HepG2 (cell line): Measurements from ENCODE around the gene LPXN. TPM values are rescaled to one million over a fixed set of nuclear protein-coding genes. Genes with fewer than 3 reads are reported as not detected.

Source experiments
- ADNP ChIP-seq: sonication (generic); formaldehyde crosslinking; IDR thresholded peaks from 2 replicates; pipeline ENCODE4 v1.4.0; 2020; ENCODE audit warnings: missing genetic modification reagents
- CBX5 ChIP-seq: sonication (generic); formaldehyde crosslinking; IDR thresholded peaks from 2 replicates; pipeline ENCODE4 v1.4.0; 2020; ENCODE audit warnings: missing genetic modification reagents, borderline replicate concordance
- DNMT3B ChIP-seq: conservative IDR thresholded peaks from 2 replicates; pipeline ENCODE4 v1.6.1; 2016; ENCODE audit warnings: missing biosample characterization, control low read depth
- FUBP1 ChIP-seq: sonication (generic); formaldehyde crosslinking; IDR thresholded peaks from 2 replicates; pipeline ENCODE4 v1.5.1; 2020; ENCODE audit warnings: missing genetic modification reagents, mild to moderate bottlenecking, borderline replicate concordance
- HOXA3 ChIP-seq: sonication (generic); formaldehyde crosslinking; IDR thresholded peaks from 2 replicates; pipeline ENCODE4 v1.5.0; 2020; ENCODE audit warnings: missing genetic modification reagents
- IKZF5 ChIP-seq: IDR thresholded peaks from 2 replicates; pipeline ENCODE4 v1.6.1; 2018; ENCODE audit warnings: missing genetic modification reagents, mild to moderate bottlenecking, missing compliant biosample characterization
- ISX ChIP-seq: sonication (generic); formaldehyde crosslinking; conservative IDR thresholded peaks from 2 replicates; pipeline ENCODE4 v1.5.0; 2020; ENCODE audit warnings: missing genetic modification reagents
- KLF13 ChIP-seq: sonication (generic); formaldehyde crosslinking; IDR thresholded peaks from 2 replicates; pipeline ENCODE4 v1.4.0; 2020; ENCODE audit warnings: mild to moderate bottlenecking, missing genetic modification reagents
- PBX2 ChIP-seq: IDR thresholded peaks from 2 replicates; pipeline ENCODE4 v1.6.1; 2016; ENCODE audit warnings: control low read depth
- RORA ChIP-seq: sonication (generic); formaldehyde crosslinking; IDR thresholded peaks from 2 replicates; pipeline ENCODE4 v1.5.0; 2020; ENCODE audit warnings: mild to moderate bottlenecking, missing genetic modification reagents, moderate library complexity
- SNAI1 ChIP-seq: sonication (generic); formaldehyde crosslinking; IDR thresholded peaks from 2 replicates; pipeline ENCODE4 v1.5.0; 2020; ENCODE audit warnings: mild to moderate bottlenecking, missing genetic modification reagents, borderline replicate concordance
- SOX5 ChIP-seq: IDR thresholded peaks from 2 replicates; pipeline ENCODE4 v1.6.1; 2016; ENCODE audit warnings: borderline replicate concordance
- TOPORS ChIP-seq: sonication (generic); formaldehyde crosslinking; IDR thresholded peaks from 2 replicates; pipeline ENCODE4 v1.8.0; 2023; ENCODE audit warnings: mild to moderate bottlenecking, missing genetic modification reagents
- ZFY ChIP-seq: sonication (generic); formaldehyde crosslinking; IDR thresholded peaks from 2 replicates; pipeline ENCODE4 v1.4.0; 2020; ENCODE audit warnings: missing genetic modification reagents
- ZNF180 ChIP-seq: sonication (generic); formaldehyde crosslinking; IDR thresholded peaks from 2 replicates; pipeline ENCODE4 v1.4.0; 2020; ENCODE audit warnings: low read depth, missing genetic modification reagents, borderline replicate concordance
- ZNF503 ChIP-seq: sonication (generic); formaldehyde crosslinking; IDR thresholded peaks from 2 replicates; pipeline ENCODE4 v1.4.0; 2020; ENCODE audit warnings: missing genetic modification reagents
- ZNF543 ChIP-seq: sonication (generic); formaldehyde crosslinking; IDR thresholded peaks from 2 replicates; pipeline ENCODE4 v1.4.0; 2020; ENCODE audit warnings: mild to moderate bottlenecking, missing genetic modification reagents
- ZNF605 ChIP-seq: sonication (generic); formaldehyde crosslinking; IDR thresholded peaks from 2 replicates; pipeline ENCODE4 v1.8.0; 2022; ENCODE audit warnings: mild to moderate bottlenecking, missing genetic modification reagents
- ZNF770 ChIP-seq: sonication (generic); formaldehyde crosslinking; IDR thresholded peaks from 2 replicates; pipeline ENCODE4 v1.5.0; 2020; ENCODE audit warnings: mild to moderate bottlenecking, missing genetic modification reagents
- ZNF879 ChIP-seq: sonication (generic); formaldehyde crosslinking; IDR thresholded peaks from 2 replicates; pipeline ENCODE4 v1.8.1; 2023; ENCODE audit warnings: missing genetic modification reagents
- polyA plus RNA-seq, 8 experiments: library from polyadenylated mRNA; depleted of rRNA in 3 of 8; stranded (reverse) in 7 of 8; unstranded in 1 of 8; fragments of >200 nt; fragmentation: Illumina TruSeq in 4 of 8; extraction: Trizol in 4 of 8; gene quantifications; 2 replicates each; pipeline versions ENCODE4 v1.2.1 to v1.2.3, GENCODE V29; 2011 to 2016; ENCODE audit warnings: low read depth in 4 of 8, missing spikeins in 1 of 8, mixed read lengths in 1 of 8; ENCODE audit not compliant: insufficient read depth in 1 of 8
- total RNA-seq, 5 experiments: library from RNA; depleted of rRNA; stranded (reverse); fragments of >200 nt; fragmentation: Illumina TruSeq; extraction: Trizol; gene quantifications; 2 replicates each; pipeline ENCODE4 v1.2.3, GENCODE V29; 2016; ENCODE audit warnings: low read depth in 1 of 5

Gene LPXN
- total and polyA plus RNA-seq, 2 of the 13 experiments (the other 11 are each of a cell fraction or from before 2014, with no cell fraction given) = 1.7 to 3.5 TPM

GRCh38 chr11:58579192-58580129 is 3.8 kb upstream of the LPXN start (continued):
- TF ChIP-seq ZFY (CRISPR knock-in tag) = peak; percentile 92
- no peak for TF ChIP-seq ZNF503 (CRISPR knock-in tag)
- TF ChIP-seq ISX (CRISPR knock-in tag) = no peak
- TF ChIP-seq SOX5 (CRISPR knock-in tag) = no peak
- peak; percentile 70; the same call in 1 of the 2 replicates for TF ChIP-seq CBX5
- no peak; the same call in 1 of the 2 replicates for TF ChIP-seq FUBP1 (CRISPR knock-in tag)
- peak; percentile 52; the same call in 1 of the 2 replicates for TF ChIP-seq SNAI1 (CRISPR knock-in tag)
- no peak for TF ChIP-seq DNMT3B (CRISPR knock-in tag)
- TF ChIP-seq ZNF543 (CRISPR knock-in tag) = no peak
- TF ChIP-seq ZNF770 (CRISPR knock-in tag) = peak; percentile 77
- no peak for TF ChIP-seq ZNF180
- 0 out of 2 replicates have a peak, but pooled peaks have one; percentile 49 for TF ChIP-seq ZNF605
- TF ChIP-seq ZNF879 = no peak
- TF ChIP-seq KLF13 (CRISPR knock-in tag) = no peak
- no peak for TF ChIP-seq TOPORS (CRISPR knock-in tag)
- TF ChIP-seq HOXA3 = peak; percentile 78; the same call in 1 of the 2 replicates
- TF ChIP-seq IKZF5 (CRISPR knock-in tag) = peak; percentile 70; the same call in 1 of the 2 replicates
- no peak for TF ChIP-seq ADNP (CRISPR knock-in tag)
- no peak for TF ChIP-seq PBX2 (CRISPR knock-in tag)
- TF ChIP-seq RORA (CRISPR knock-in tag) = no peak
